Epithelial cell of proximal tubule (primary cell): Measurements from ENCODE around the gene FAM168A. TPM values are rescaled to one million over a fixed set of nuclear protein-coding genes. Genes with fewer than 3 reads are reported as not detected.

Experiments
- DNase-seq: peaks from one replicate; pipeline ENCODE4 v3.0.0-alpha.2; 2011; ENCODE audit warnings: low read depth
- H3K4me3 ChIP-seq: 2 replicates; pipeline ENCODE4 v1.5.1; 2011; ENCODE audit warnings: low read depth, mild to moderate bottlenecking, low read length
- CTCF ChIP-seq: conservative IDR thresholded peaks from 2 replicates; pipeline ENCODE4 v1.5.1; 2012; ENCODE audit warnings: low read depth, mild to moderate bottlenecking, low read length
- total RNA-seq: library from RNA; depleted of rRNA; stranded (reverse); fragments of >200 nt; gene quantifications from 2 replicates; pipeline ENCODE4 v1.2.3, GENCODE V29; 2015

FAM168A gene
- total RNA-seq, 1 donor from 2014 or later, result 10.0 TPM

GRCh38 chr11:73570415-73571114, 27.3 kb downstream of the FAM168A start:
- no peak overlapping the region for H3K4me3 ChIP-seq
- DNase-seq, result peak; percentile 81
- no peak for TF ChIP-seq CTCF

- TF ChIP-seq CTCF, result no peak
- DNase-seq, result no peak
- no peak overlapping the region for H3K4me3 ChIP-seq
Measured at GRCh38 chr11:73566977-73567755, 30.7 kb downstream of the FAM168A start.

GRCh38 chr11:73566422-73566821, 31.5 kb downstream of the FAM168A start:
- DNase-seq, result no peak
- TF ChIP-seq CTCF, result no peak
- H3K4me3 ChIP-seq, result no peak overlapping the region

GRCh38 chr11:73565804-73566203, 32.1 kb downstream of the FAM168A start:
- TF ChIP-seq CTCF, result no peak
- no peak overlapping the region for H3K4me3 ChIP-seq
- no peak for DNase-seq

GRCh38 chr11:73564903-73565302, 33.0 kb downstream of the FAM168A start:
- no peak for TF ChIP-seq CTCF
- no peak overlapping the region for H3K4me3 ChIP-seq
- no peak for DNase-seq

GRCh38 chr11:73563539-73564200, 34.2 kb downstream of the FAM168A start:
- no peak for DNase-seq
- no peak overlapping the region for H3K4me3 ChIP-seq
- no peak for TF ChIP-seq CTCF
